Thoracic aorta (tissue), 2 donors: ENCODE results near the gene ZNF407. TPM values are rescaled to one million over a fixed set of nuclear protein-coding genes. Genes with fewer than 3 reads are reported as not detected.

Source experiments
- ATAC-seq: fragments of 150-250 bp; one replicate; pipeline ENCODE4 v1.8.0; 2017; ENCODE audit warnings: low read depth; ENCODE audit not compliant: insufficient number of reproducible peaks, low FRiP score
- DNase-seq: peaks from one replicate; pipeline ENCODE4 v3.0.0-alpha.2; 2020; ENCODE audit warnings: low spot score
- H3K27ac ChIP-seq, 2 donors: fragments of 200-600 bp; sonication (generic); 1 replicate in 1 of 2; 2 replicates in 1 of 2; pipeline ENCODE4 v1.5.1; 2016; ENCODE audit warnings: mild to moderate bottlenecking in 2 of 2, moderate library complexity in 2 of 2
- H3K27me3 ChIP-seq: fragments of 200-600 bp; sonication (generic); replicated peaks from 2 replicates; pipeline ENCODE4 v1.6.0; 2016; ENCODE audit warnings: mild to moderate bottlenecking; ENCODE audit not compliant: insufficient read depth
- H3K36me3 ChIP-seq: fragments of 200-600 bp; sonication (generic); one replicate; pipeline ENCODE4 v1.5.1; 2016
- H3K4me1 ChIP-seq, 2 donors: fragments of 200-600 bp; sonication (generic); 1 replicate in 1 of 2; 2 replicates in 1 of 2; pipeline versions ENCODE4 v1.5.1 to v1.6.0; 2016; ENCODE audit warnings: low read depth in 2 of 2, mild to moderate bottlenecking in 1 of 2; ENCODE audit not compliant: control insufficient read depth in 1 of 2
- H3K4me3 ChIP-seq: fragments of 200-600 bp; sonication (generic); 2 replicates; pipeline ENCODE4 v1.5.1; 2016; ENCODE audit warnings: mild to moderate bottlenecking
- H3K9me3 ChIP-seq: fragments of 200-600 bp; sonication (generic); 2 replicates; pipeline ENCODE4 v1.5.1; 2016
- CTCF ChIP-seq: fragments of 200-600 bp; sonication (generic); IDR thresholded peaks from one replicate; pipeline ENCODE4 v1.5.1; 2019; ENCODE audit warnings: antibody characterized with exemption
- total RNA-seq, 2 donors: library from RNA; depleted of rRNA; stranded (reverse); fragments of >200 nt; gene quantifications; one replicate each; pipeline versions ENCODE4 v1.1.0 to v1.2.3, GENCODE V29; 2016

The ZNF407 gene
- total RNA-seq, 2 donors from 2014 or later, result 18.7 to 26.7 TPM

- no peak for TF ChIP-seq CTCF
Measured at GRCh38 chr18:75111760-75112159, 514.1 kb downstream of the ZNF407 start.

GRCh38 chr18:75112186-75113096 lies 514.8 kb downstream of the ZNF407 start:
- no peak for TF ChIP-seq CTCF
- no peak overlapping the region for H3K27ac ChIP-seq

More at GRCh38 chr18:75111760-75112159, 514.1 kb downstream of the ZNF407 start:
- Histone ChIP-seq H3K4me1 (no peaks in the 10 kb centered on the region), H3K9me3 (no peaks in the 10 kb centered on the region), H3K27me3 (no peaks in the 10 kb centered on the region), H3K27ac (no peak overlapping the region), H3K36me3 (no peaks in the 10 kb centered on the region), H3K4me3 (no peak overlapping the region)
- no peak for DNase-seq
- ATAC-seq, result no peak

GRCh38 chr18:75113455-75113854 lies 515.8 kb downstream of the ZNF407 start:
- Histone ChIP-seq H3K36me3 (no peaks in the 10 kb centered on the region), H3K4me1 (no peaks in the 10 kb centered on the region), H3K9me3 (no peaks in the 10 kb centered on the region), H3K4me3 (no peak overlapping the region), H3K27me3 (no peaks in the 10 kb centered on the region), H3K27ac (no peak overlapping the region)
- no peak for TF ChIP-seq CTCF
- no peak for DNase-seq
- no peak for ATAC-seq

More at GRCh38 chr18:75112186-75113096, 514.8 kb downstream of the ZNF407 start:
- DNase-seq (no peak), ATAC-seq (no peak)
- H3K9me3 ChIP-seq, result no peaks in the 10 kb centered on the region
- H3K36me3 ChIP-seq, result no peaks in the 10 kb centered on the region
- no peak overlapping the region for H3K4me3 ChIP-seq
- no peaks in the 10 kb centered on the region for H3K4me1 ChIP-seq
- no peaks in the 10 kb centered on the region for H3K27me3 ChIP-seq

- Histone ChIP-seq H3K9me3 (no peaks in the 10 kb centered on the region), H3K4me3 (no peak overlapping the region), H3K36me3 (no peaks in the 10 kb centered on the region), H3K4me1 (no peaks in the 10 kb centered on the region), H3K27ac (no peak overlapping the region), H3K27me3 (no peaks in the 10 kb centered on the region)
- TF ChIP-seq CTCF, result no peak
- DNase-seq, result no peak
- no peak for ATAC-seq
Measured at GRCh38 chr18:75114231-75114764, 516.6 kb downstream of the ZNF407 start.

Other genes starting within 250 kb of the ZNF407 start
- gene DIPK1C, start 140.6 kb upstream of the ZNF407 start, total RNA-seq, result not detected
- 100 to 1,000 TPM in 1 of 2 donors, 10 to 100 TPM in 1; 44.3 to 106 TPM for gene CNDP2, start 101.5 kb upstream of the ZNF407 start, total RNA-seq
- not detected for gene CNDP1, start 63.4 kb upstream of the ZNF407 start, total RNA-seq